ENCODE data around the gene SNX18. TPM values are rescaled to one million over a fixed set of nuclear protein-coding genes. Genes with fewer than 3 reads are reported as not detected.

Gene SNX18
- total RNA-seq, 1 donor from 2014 or later = 16.2 TPM

- no peak for ATAC-seq
Measured at GRCh38 chr5:54541823-54542783, 24.5 kb downstream of the SNX18 start.

- ATAC-seq = no peak
Measured at GRCh38 chr5:54544044-54544443, 26.5 kb downstream of the SNX18 start.

GRCh38 chr5:54545796-54546195, 28.2 kb downstream of the SNX18 start:
- ATAC-seq = peak; percentile 80

- peak; percentile 69 for ATAC-seq
Measured at GRCh38 chr5:54547711-54548250, 30.2 kb downstream of the SNX18 start.

- no peak for ATAC-seq
Measured at GRCh38 chr5:54548565-54548964, 31.0 kb downstream of the SNX18 start.

- ATAC-seq = no peak
Measured at GRCh38 chr5:54551292-54551691, 33.7 kb downstream of the SNX18 start.

GRCh38 chr5:54551926-54552325, 34.4 kb downstream of the SNX18 start:
- no peak for ATAC-seq

- no peak for ATAC-seq
Measured at GRCh38 chr5:54552446-54552845, 34.9 kb downstream of the SNX18 start.

- ATAC-seq = no peak
Measured at GRCh38 chr5:54553659-54554207, 36.2 kb downstream of the SNX18 start.

- no peak for ATAC-seq
Measured at GRCh38 chr5:54556141-54556540, 38.6 kb downstream of the SNX18 start.

GRCh38 chr5:54558362-54558761, 40.8 kb downstream of the SNX18 start:
- ATAC-seq = no peak

- ATAC-seq = no peak
Measured at GRCh38 chr5:54561651-54562050, 44.1 kb downstream of the SNX18 start.

- ATAC-seq = peak; percentile 94
Measured at GRCh38 chr5:54563083-54563761, 45.7 kb downstream of the SNX18 start.

GRCh38 chr5:54567996-54568395, 50.4 kb downstream of the SNX18 start:
- ATAC-seq = no peak

- peak; percentile 48 for ATAC-seq
Measured at GRCh38 chr5:54570916-54571315, 53.4 kb downstream of the SNX18 start.

- no peak for ATAC-seq
Measured at GRCh38 chr5:54571462-54571861, 53.9 kb downstream of the SNX18 start.

- no peak for ATAC-seq
Measured at GRCh38 chr5:54573812-54574489, 56.4 kb downstream of the SNX18 start.

GRCh38 chr5:54577528-54577927, 60.0 kb downstream of the SNX18 start:
- ATAC-seq = no peak

- ATAC-seq = no peak
Measured at GRCh38 chr5:54577937-54578653, 60.5 kb downstream of the SNX18 start.

- ATAC-seq = no peak
Measured at GRCh38 chr5:54579591-54580295, 62.2 kb downstream of the SNX18 start.
